H1 (cell line): Measurements from ENCODE around the gene GPSM3. TPM values are rescaled to one million over a fixed set of nuclear protein-coding genes. Genes with fewer than 3 reads are reported as not detected.

Experiments used
- CTCF ChIA-PET: fragments of 300-600 bp; sonication (Branson Sonifier 250); formaldehyde crosslinking; loops from one replicate; lab custom pipeline; 2021; ENCODE audit not compliant: partially characterized antibody; lab: Charles Lee
- POLR2A ChIA-PET: fragments of 300-600 bp; sonication (Branson Sonifier 250); formaldehyde crosslinking; loops from one replicate; lab custom pipeline; 2021; ENCODE audit warnings: inconsistent platforms; ENCODE audit not compliant: partially characterized antibody; lab: Charles Lee
- DNase-seq, 2 experiments: peaks; one replicate each; pipeline versions ENCODE4 v3.0.0 to v3.0.0-alpha.2; 2010 to 2022; ENCODE audit warnings: low spot score in 2 of 2, low read depth in 1 of 2, mixed read lengths in 1 of 2
- FAIRE-seq: peaks from 2 replicates; lab custom pipeline; 2011; peaks lifted over from hg19 to GRCh38; lab: Jason Lieb, UNC
- H2AFZ ChIP-seq: 2 replicates; pipeline ENCODE4 v1.8.1; 2012; ENCODE audit warnings: low read length, inconsistent platforms
- H2AK5ac ChIP-seq: 2 replicates; pipeline ENCODE4 v1.6.1; 2013; ENCODE audit warnings: low read depth, low read length
- H2BK120ac ChIP-seq: replicated peaks from 2 replicates; pipeline ENCODE3; 2013; ENCODE audit warnings: low read depth, low read length, inconsistent platforms
- H2BK12ac ChIP-seq: 2 replicates; pipeline ENCODE4 v1.6.1; 2013; ENCODE audit warnings: low read depth, low read length
- H2BK15ac ChIP-seq: 2 replicates; pipeline ENCODE4 v1.6.1; 2013; ENCODE audit warnings: low read length
- H2BK20ac ChIP-seq: 2 replicates; pipeline ENCODE4 v1.6.1; 2013; ENCODE audit warnings: low read length
- H2BK5ac ChIP-seq: 2 replicates; pipeline ENCODE4 v1.6.1; 2013; ENCODE audit warnings: low read depth, low read length
- H3K14ac ChIP-seq: 2 replicates; pipeline ENCODE4 v1.6.1; 2013; ENCODE audit warnings: inconsistent platforms; ENCODE audit not compliant: insufficient read length
- H3K18ac ChIP-seq: 2 replicates; pipeline ENCODE4 v1.6.1; 2013; ENCODE audit warnings: low read length; ENCODE audit errors: extremely low read depth
- H3K23ac ChIP-seq: 2 replicates; pipeline ENCODE4 v1.6.1; 2013; ENCODE audit warnings: inconsistent platforms; ENCODE audit not compliant: insufficient read length
- H3K23me2 ChIP-seq: 2 replicates; pipeline ENCODE4 v1.6.1; 2013; ENCODE audit warnings: low read depth, low read length
- H3K27ac ChIP-seq: 2 replicates; pipeline ENCODE4 v1.6.1; 2011; ENCODE audit warnings: low read depth, low read length, inconsistent platforms
- H3K27me3 ChIP-seq, 4 experiments: replicated peaks in 1 of 4; 1 replicate in 1 of 4; 2 replicates in 3 of 4; pipeline versions ENCODE4 v1.6.1 to v1.8.1; 2011 to 2013; ENCODE audit warnings: low read length in 3 of 4, mild to moderate bottlenecking in 3 of 4, inconsistent platforms in 2 of 4, mixed read lengths in 2 of 4, moderate library complexity in 1 of 4; ENCODE audit not compliant: control insufficient read depth in 3 of 4, insufficient read depth in 3 of 4; ENCODE audit errors: extremely low read depth in 1 of 4
- H3K36me3 ChIP-seq, 4 experiments: 2 replicates each; pipeline versions ENCODE4 v1.6.1 to v1.8.1; 2011 to 2013; ENCODE audit warnings: mild to moderate bottlenecking in 4 of 4, low read length in 3 of 4, moderate library complexity in 2 of 4, control low read depth in 1 of 4, inconsistent platforms in 1 of 4; ENCODE audit not compliant: insufficient read depth in 4 of 4, control insufficient read depth in 2 of 4
- H3K4ac ChIP-seq: replicated peaks from 2 replicates; pipeline ENCODE3; 2013; ENCODE audit warnings: low read length, low read depth, mixed read lengths, inconsistent platforms; ENCODE audit not compliant: insufficient read length
- H3K4me1 ChIP-seq, 4 experiments: replicated peaks in 1 of 4; 1 replicate in 1 of 4; 2 replicates in 3 of 4; pipeline versions ENCODE4 v1.6.1 to v1.8.1; 2011 to 2013; ENCODE audit warnings: low read length in 3 of 4, inconsistent platforms in 2 of 4, mixed read lengths in 1 of 4; ENCODE audit not compliant: insufficient read depth in 4 of 4, control insufficient read depth in 3 of 4
- H3K4me2 ChIP-seq, 2 experiments: 2 replicates each; pipeline versions ENCODE4 v1.6.1 to v1.8.1; 2011 to 2013; ENCODE audit warnings: low read depth in 2 of 2, low read length in 2 of 2, control low read depth in 1 of 2, inconsistent platforms in 1 of 2, mild to moderate bottlenecking in 1 of 2; ENCODE audit not compliant: insufficient read depth in 1 of 2
- H3K4me3 ChIP-seq, 4 experiments: fragments of 200-600, 300-600 bp in 1 of 4; sonication (generic), shearing (Covaris generic), sonication (Bioruptor Twin) in 1 of 4; 2 replicates each; pipeline versions ENCODE4 v1.5.1 to v1.8.1; 2011 to 2016; ENCODE audit warnings: low read length in 4 of 4, low read depth in 3 of 4, control low read depth in 2 of 4, inconsistent platforms in 2 of 4, mild to moderate bottlenecking in 2 of 4, mixed read lengths in 1 of 4, moderate library complexity in 1 of 4; ENCODE audit not compliant: insufficient read depth in 2 of 4; ENCODE audit errors: extremely low read depth in 1 of 4
- H3K56ac ChIP-seq: replicated peaks from 2 replicates; pipeline ENCODE3; 2013; ENCODE audit warnings: low read depth, mild to moderate bottlenecking, mixed read lengths, low read length, inconsistent platforms; ENCODE audit not compliant: insufficient read length
- H3K79me1 ChIP-seq: 2 replicates; pipeline ENCODE4 v1.6.1; 2013; ENCODE audit warnings: low read depth, low read length, control low read depth
- H3K79me2 ChIP-seq, 2 experiments: 2 replicates each; pipeline versions ENCODE4 v1.6.1 to v1.8.1; 2012 to 2013; ENCODE audit warnings: low read length in 2 of 2, mild to moderate bottlenecking in 2 of 2, inconsistent platforms in 1 of 2; ENCODE audit not compliant: insufficient read depth in 2 of 2, control insufficient read depth in 1 of 2
- H3K9ac ChIP-seq, 4 experiments: replicated peaks in 1 of 4; 1 replicate in 1 of 4; 2 replicates in 3 of 4; pipeline versions ENCODE4 v1.6.1 to v1.8.1; 2011 to 2013; ENCODE audit warnings: low read depth in 3 of 4, low read length in 3 of 4, control low read depth in 2 of 4, mild to moderate bottlenecking in 2 of 4, moderate library complexity in 2 of 4, inconsistent platforms in 1 of 4; ENCODE audit errors: extremely low read depth in 1 of 4
- H3K9me3 ChIP-seq, 2 experiments: 2 replicates each; pipeline versions ENCODE4 v1.6.1 to v1.8.1; 2012 to 2013; ENCODE audit warnings: mild to moderate bottlenecking in 2 of 2, moderate library complexity in 2 of 2, control low read depth in 1 of 2, inconsistent platforms in 1 of 2, low read depth in 1 of 2, low read length in 1 of 2, mixed read lengths in 1 of 2; ENCODE audit not compliant: insufficient read depth in 2 of 2
- H4K20me1 ChIP-seq, 2 experiments: replicated peaks in 1 of 2; 2 replicates each; pipeline versions ENCODE3 to v1.8.1; 2011 to 2013; ENCODE audit warnings: inconsistent platforms in 2 of 2, low read length in 2 of 2, mild to moderate bottlenecking in 1 of 2; ENCODE audit not compliant: insufficient read depth in 2 of 2, control insufficient read depth in 1 of 2
- H4K5ac ChIP-seq: 2 replicates; pipeline ENCODE4 v1.6.1; 2013; ENCODE audit warnings: low read length, low read depth, mixed read lengths, inconsistent platforms; ENCODE audit not compliant: insufficient read length
- H4K8ac ChIP-seq: 2 replicates; pipeline ENCODE4 v1.8.0; 2013; ENCODE audit warnings: mild to moderate bottlenecking, moderate library complexity, low read length, inconsistent platforms; ENCODE audit not compliant: insufficient read depth; ENCODE audit errors: extremely low read depth
- H4K91ac ChIP-seq: replicated peaks from 2 replicates; pipeline ENCODE3; 2013; ENCODE audit warnings: low read length, mixed read lengths, inconsistent platforms; ENCODE audit not compliant: insufficient read length
- BACH1 ChIP-seq: IDR thresholded peaks from 2 replicates; pipeline ENCODE4 v1.6.1; 2012; ENCODE audit warnings: low read length, improper control_type of control experiment
- CTCF ChIP-seq, 3 experiments: IDR thresholded peaks; 1 replicate in 2 of 3; 2 replicates in 1 of 3; pipeline versions ENCODE4 v1.5.1 to v1.6.1; 2011; ENCODE audit warnings: low read length in 3 of 3, mild to moderate bottlenecking in 3 of 3, inconsistent platforms in 2 of 3, low read depth in 1 of 3, moderate library complexity in 1 of 3; ENCODE audit not compliant: insufficient read depth in 1 of 3; ENCODE audit errors: control extremely low read depth in 1 of 3
- JUN ChIP-seq: IDR thresholded peaks from 2 replicates; pipeline ENCODE4 v1.6.1; 2011; ENCODE audit warnings: low read depth, mild to moderate bottlenecking, improper control_type of control experiment, low read length
- PHF8 ChIP-seq: fragments of 200-600 bp; sonication (generic); conservative IDR thresholded peaks from 2 replicates; pipeline ENCODE4 v1.7.1; 2012; ENCODE audit warnings: low read depth, mild to moderate bottlenecking, inconsistent platforms, low read length, moderate library complexity
- POU5F1 ChIP-seq: IDR thresholded peaks from 2 replicates; pipeline ENCODE4 v1.6.1; 2011; ENCODE audit warnings: low read depth, mild to moderate bottlenecking, low read length, moderate library complexity
- RFX5 ChIP-seq: IDR thresholded peaks from 2 replicates; pipeline ENCODE4 v1.6.1; 2011; ENCODE audit warnings: low read depth, low read length, improper control_type of control experiment, borderline replicate concordance
- SAP30 ChIP-seq: fragments of 300-600 bp; sonication (generic); IDR thresholded peaks from 2 replicates; pipeline ENCODE4 v1.7.1; 2012; ENCODE audit warnings: low read length, moderate library complexity, mild to moderate bottlenecking, inconsistent platforms; ENCODE audit not compliant: insufficient read depth, insufficient replicate concordance
- TBP ChIP-seq: IDR thresholded peaks from 2 replicates; pipeline ENCODE4 v1.6.1; 2011; ENCODE audit warnings: low read depth, low read length, improper control_type of control experiment
- YY1 ChIP-seq: IDR thresholded peaks from 2 replicates; pipeline ENCODE4 v1.6.1; 2011; ENCODE audit warnings: low read depth, mild to moderate bottlenecking, low read length
- WGBS, 2 experiments: shearing (Covaris generic) in 1 of 2; methylation state at CpG; one replicate each; pipeline versions ENCODE4 v1.1.6 to v1.1.7; 2013 to 2015; ENCODE audit warnings: low lambda C conversion rate in 2 of 2, mixed read lengths in 2 of 2, inconsistent platforms in 1 of 2, low coverage in 1 of 2, missing lambda C conversion rate in 1 of 2; ENCODE audit not compliant: insufficient replicate concordance in 2 of 2, insufficient coverage in 1 of 2, insufficient read length in 1 of 2; ENCODE audit errors: extremely low coverage in 1 of 2, missing lambda C conversion rate in 1 of 2; 5-methylcytosine and 5-hydroxymethylcytosine counted together
- polyA plus RNA-seq, 7 experiments: library from polyadenylated mRNA; depleted of rRNA in 3 of 7; stranded (reverse) in 5 of 7; unstranded in 2 of 7; fragments of >200 nt in 5 of 7; fragments of 200-250 nt in 2 of 7; gene quantifications; 1 replicate in 5 of 7; 2 replicates in 1 of 7; 4 replicates in 1 of 7; pipeline versions ENCODE4 v1.2.1 to v1.2.3, GENCODE V29; 2011 to 2013; ENCODE audit warnings: missing spikeins in 2 of 7, mixed read lengths in 2 of 7
- total RNA-seq: library from RNA; stranded (reverse); fragmentation: NEBNext Ultra II Directional; extraction: Animal tissue kit (Norgen Biotek cat#: 25700); gene quantifications from 2 replicates; pipeline ENCODE4 v1.2.1, GENCODE V29; 2021

The GPSM3 gene
- total and polyA plus RNA-seq, 2 of the 8 experiments (the other 6 are each of a cell fraction or from before 2014, with no cell fraction given), result 6.6 to 9.8 TPM

- H3K4me3 ChIP-seq, result peak overlapping the region; percentile 46 to 76 (median 70)
- DNase-seq (no peak), FAIRE-seq (no peak)
- H3K36me3 ChIP-seq, result no peaks in the 10 kb centered on the region
- H3K4me2 ChIP-seq, result peak overlapping the region; percentile 94 to 100
- H4K20me1 ChIP-seq, result no peaks in the 10 kb centered on the region
- H2BK12ac ChIP-seq, result no peak overlapping the region; the same call in 1 of the 2 replicates
- ChIA-PET CTCF (interaction anchor here (0.8 to 4.7 kb wide), 17 partner anchors 13 to 264 kb away, joined by 3 to 23 read pairs (median 4); partner anchors contain the start of genes ATF6B, GPSM3 and PBX2), POLR2A (interaction anchor here (0.8 to 9.2 kb wide), 11 partner anchors 10 to 822 kb away, joined by 3 to 70 read pairs (median 5); partner anchors contain the start of genes AGPAT1, ATF6B, FKBPL and GPSM3)
- no peak overlapping the region for H3K14ac ChIP-seq
- no peak overlapping the region for H3K23ac ChIP-seq
- H3K4me1 ChIP-seq, result peaks cover 10 to 33% (median 16%) of the 10 kb centered on the region in 4 experiments
- H3K27ac ChIP-seq, result no peak overlapping the region
- H3K4ac ChIP-seq, result no peak overlapping the region
- H3K9me3 ChIP-seq, result no peaks in the 10 kb centered on the region
- H3K27me3 ChIP-seq, result peaks cover 4 to 41% (median 37%) of the 10 kb centered on the region in 4 experiments
- H3K79me1 ChIP-seq, result no peaks in the 10 kb centered on the region
- no peak overlapping the region; the same call in 1 of the 2 replicates for H2BK15ac ChIP-seq
- H3K18ac ChIP-seq, result peak overlapping the region; percentile 32; the same call in 1 of the 2 replicates
- no peak overlapping the region for H2BK5ac ChIP-seq
- no peak overlapping the region for H2AK5ac ChIP-seq
- H2BK20ac ChIP-seq, result no peak overlapping the region
- no peak overlapping the region for H2BK120ac ChIP-seq
- H4K91ac ChIP-seq, result no peak overlapping the region
- peak overlapping the region; percentile 85; the same call in 1 of the 2 replicates for H4K8ac ChIP-seq
- peak overlapping the region in 3 of 4 experiments; percentile 33 to 47 (median 34); a peak in 1 of 7 replicates for H3K9ac ChIP-seq
- no peak overlapping the region for H3K56ac ChIP-seq
- 13% methylated on average over 43 of the region's 47 CpGs; no CpG with 5 or more reads in 1 of the 2 experiments for WGBS, 2 experiments
- no peak overlapping the region for H4K5ac ChIP-seq
- no peaks in the 10 kb centered on the region for H3K79me2 ChIP-seq
- peaks cover 22% of the 10 kb centered on the region for H3K23me2 ChIP-seq
- H2AFZ ChIP-seq, result peak overlapping the region; percentile 67; the same call in 1 of the 2 replicates
- TF ChIP-seq POU5F1, result no peak
- peak; percentile 31 for TF ChIP-seq SAP30
- TF ChIP-seq YY1, result 0 out of 2 replicates have a peak, but pooled peaks have one; percentile 6
- TF ChIP-seq PHF8, result peak; percentile 39; the same call in 1 of the 2 replicates
- TF ChIP-seq JUN, result no peak
- no peak for TF ChIP-seq TBP
- TF ChIP-seq RFX5, result no peak
- no peak for TF ChIP-seq CTCF (IDR thresholded peaks at IDR 0.05; ENCODE audit: control extremely low read depth in 1 of 3, insufficient read depth in 1 of 3, low read depth in 1 of 3, low read length in 3 of 3)
- TF ChIP-seq BACH1, result 0 out of 2 replicates have a peak, but pooled peaks have one; percentile 16
Measured at GRCh38 chr6:32149092-32149755, 43.2 kb downstream of the GPSM3 start.
